GM18951 (cell line): ENCODE data around the gene EEPD1.
"Not testable (repeated sequence)": the region's sequence is repeated elsewhere in the genome, so short reads cannot be mapped to it uniquely, and the experiment has no call there.

ENCODE experiments used
- POLR2A ChIP-seq: IDR thresholded peaks from 4 replicates; pipeline ENCODE4 v1.6.1; 2011; ENCODE audit warnings: mild to moderate bottlenecking; ENCODE audit not compliant: insufficient read length, insufficient read depth; ENCODE audit errors: extremely low read depth
- in situ Hi-C: fragments of 300-500 bp; cut with MboI; formaldehyde crosslinking; loops from one replicate; pipeline ENCODE4 v1.12.0; 2022; ENCODE audit warnings: low sequenced_read_pairs, mixed read lengths, inconsistent platforms; ENCODE audit not compliant: unreplicated experiment

EEPD1 gene

GRCh38 chr7:36117203-36117840, 35.7 kb upstream of the EEPD1 start:
- TF ChIP-seq POLR2A, result no peak
- in situ Hi-C loops, result no loop called here

GRCh38 chr7:36118344-36118743, 34.7 kb upstream of the EEPD1 start:
- in situ Hi-C loops, result no loop called here
- no peak for TF ChIP-seq POLR2A

- TF ChIP-seq POLR2A, result no peak
- in situ Hi-C loops, result no loop called here
Observed at GRCh38 chr7:36119005-36119706, 33.9 kb upstream of the EEPD1 start.

- in situ Hi-C loops, result not testable (repeated sequence)
Observed at GRCh38 chr7:36119983-36120646, 32.9 kb upstream of the EEPD1 start.

GRCh38 chr7:36125630-36126029, 27.4 kb upstream of the EEPD1 start:
- in situ Hi-C loops, result not testable (repeated sequence)

GRCh38 chr7:36127075-36127740, 25.8 kb upstream of the EEPD1 start:
- TF ChIP-seq POLR2A, result no peak
- in situ Hi-C loops, result no loop called here

- in situ Hi-C loops, result no loop called here
- no peak for TF ChIP-seq POLR2A
Observed at GRCh38 chr7:36128448-36129047, 24.5 kb upstream of the EEPD1 start.

- no peak for TF ChIP-seq POLR2A
- in situ Hi-C loops, result no loop called here
Observed at GRCh38 chr7:36129048-36129534, 24.0 kb upstream of the EEPD1 start.

GRCh38 chr7:36130236-36130945, 22.7 kb upstream of the EEPD1 start:
- no peak for TF ChIP-seq POLR2A
- in situ Hi-C loops, result no loop called here

GRCh38 chr7:36131026-36131425, 22.0 kb upstream of the EEPD1 start:
- TF ChIP-seq POLR2A, result no peak

GRCh38 chr7:36131499-36131898, 21.6 kb upstream of the EEPD1 start:
- no peak for TF ChIP-seq POLR2A
- in situ Hi-C loops, result no loop called here

More at GRCh38 chr7:36131026-36131425, 22.0 kb upstream of the EEPD1 start:
- in situ Hi-C loops, result no loop called here

GRCh38 chr7:36132012-36132411, 21.0 kb upstream of the EEPD1 start:
- no peak for TF ChIP-seq POLR2A
- in situ Hi-C loops, result no loop called here
